Islet precursor cell (in vitro differentiated cells): ENCODE measurements around the gene PALD1.

Source experiments
- DNase-seq: peaks from one replicate; pipeline ENCODE4 v3.0.0-alpha.2; 2018

The PALD1 gene

GRCh38 chr10:70538195-70538520, 59.6 kb downstream of the PALD1 start:
- no peak for DNase-seq

- no peak for DNase-seq
Measured at GRCh38 chr10:70538731-70539338, 60.3 kb downstream of the PALD1 start.

DNA sequence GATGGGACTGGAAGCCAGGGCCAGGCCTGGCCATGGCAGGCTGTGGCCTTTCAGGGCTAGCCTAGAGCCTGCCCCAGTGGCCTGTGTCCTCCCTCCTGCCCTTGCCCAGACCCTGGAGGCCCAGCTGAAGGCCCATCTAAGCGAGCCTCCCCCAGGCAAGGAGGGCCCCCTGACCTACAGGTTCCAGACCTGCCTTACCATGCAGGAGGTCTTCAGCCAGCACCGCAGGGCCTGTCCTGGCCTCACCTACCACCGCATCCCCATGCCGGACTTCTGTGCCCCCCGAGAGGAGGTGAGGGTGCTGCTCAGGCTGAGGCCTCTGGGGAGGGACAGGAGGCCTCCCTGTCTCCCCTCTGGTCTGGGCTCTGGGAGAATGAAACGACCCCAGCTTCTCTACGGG, 60.9 kb downstream of the PALD1 start:
- no peak for DNase-seq

DNA sequence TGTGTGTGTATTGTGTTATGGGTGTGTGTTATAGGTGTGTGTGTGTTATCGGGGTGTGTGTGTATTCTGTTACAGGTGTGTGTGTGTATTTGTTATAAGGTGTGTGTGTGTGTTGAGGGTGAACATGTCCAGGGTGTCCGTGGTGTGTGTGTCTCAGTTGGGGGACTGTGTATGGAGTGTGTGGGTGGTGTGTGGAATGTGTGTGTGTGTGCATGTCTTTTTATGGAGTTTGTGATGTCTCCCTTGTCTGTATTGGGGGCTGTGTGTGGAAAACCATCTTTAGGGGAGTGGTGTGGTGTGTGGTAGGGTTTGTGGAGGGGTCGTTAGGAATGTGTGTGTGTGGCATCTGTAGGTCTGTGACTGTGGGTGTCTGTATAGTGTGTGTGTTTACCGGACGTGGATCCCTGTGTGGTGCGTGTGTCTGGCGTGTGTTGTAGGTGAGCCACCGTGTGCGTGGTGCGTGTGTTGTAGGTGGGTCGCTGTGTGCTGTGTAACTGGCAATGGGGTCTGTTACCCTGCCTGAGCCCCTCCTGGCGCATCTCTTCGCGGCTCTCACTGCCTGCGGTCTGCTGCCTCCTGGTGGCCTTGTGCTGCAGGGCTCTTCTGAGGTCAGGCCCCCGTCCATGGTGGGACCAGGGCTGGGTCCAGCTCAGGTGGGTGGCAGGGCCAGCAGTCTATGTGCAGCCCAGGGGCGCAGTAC, 61.7 kb downstream of the PALD1 start:
- DNase-seq, result peak; percentile 69

DNA sequence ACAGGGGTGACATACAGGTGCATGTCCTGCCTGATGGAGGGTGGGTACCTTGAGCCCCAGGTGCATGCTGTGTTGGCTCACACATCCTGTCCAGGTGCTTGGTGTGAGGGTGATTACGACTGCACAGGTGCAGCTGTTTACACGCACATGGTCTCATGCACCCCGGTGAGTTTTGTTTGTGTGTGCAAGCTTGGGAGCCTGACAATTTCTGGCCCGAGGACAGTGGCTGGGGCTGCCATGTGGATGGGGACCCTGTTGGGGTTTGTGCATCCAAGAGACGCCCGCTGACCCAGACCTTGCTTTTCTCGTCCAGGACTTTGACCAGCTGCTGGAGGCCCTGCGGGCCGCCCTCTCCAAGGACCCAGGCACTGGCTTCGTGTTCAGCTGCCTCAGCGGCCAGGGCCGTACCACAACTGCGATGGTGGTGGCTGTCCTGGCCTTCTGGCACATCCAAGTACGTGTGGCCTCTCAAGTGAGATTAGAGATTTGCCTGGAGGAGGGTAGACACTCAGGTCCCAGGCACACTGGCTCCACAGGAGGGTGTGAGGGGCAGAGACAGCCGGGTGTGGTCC, 62.3 kb downstream of the PALD1 start:
- DNase-seq, result no peak

DNA sequence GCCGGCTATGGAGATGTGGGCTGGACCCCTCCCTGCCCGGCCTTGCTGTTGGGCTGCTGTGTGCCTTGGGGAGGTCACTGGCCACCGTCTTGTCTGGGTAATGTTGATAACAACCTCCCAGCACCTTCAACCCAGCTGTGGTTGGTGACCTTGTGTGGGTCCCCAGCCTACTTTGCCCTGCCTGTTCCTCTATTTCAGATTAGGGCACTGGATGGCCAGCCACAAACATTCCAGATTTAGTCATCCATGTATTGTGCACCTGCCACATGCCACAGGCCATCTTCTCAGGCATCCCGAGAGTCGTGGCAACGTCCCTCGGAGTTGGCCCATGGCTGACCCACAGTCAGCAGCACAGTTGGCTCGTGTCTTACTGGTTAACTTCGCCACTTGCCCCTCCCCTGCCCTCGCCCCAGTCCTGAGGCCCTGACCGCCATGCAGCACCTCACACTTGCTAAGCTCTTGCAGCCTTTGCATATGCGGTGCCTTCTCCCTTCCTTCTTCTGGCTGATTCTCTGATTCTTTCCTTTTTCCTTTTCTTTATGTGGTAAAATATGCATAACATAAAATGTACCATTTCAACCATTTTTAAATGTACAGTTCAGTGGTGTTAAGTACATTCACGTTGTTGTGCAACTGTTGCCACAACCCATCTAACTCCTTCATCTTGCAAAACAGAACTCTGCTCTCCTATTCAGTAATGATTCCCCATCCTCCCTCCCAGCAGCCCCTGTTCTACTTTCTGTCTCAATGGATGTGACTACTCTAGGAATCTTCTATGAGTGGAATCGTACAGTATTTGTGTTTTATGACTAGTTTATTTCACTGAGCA, 63.4 kb downstream of the PALD1 start:
- DNase-seq, result no peak

GRCh38 chr10:70542565-70542938, 64.0 kb downstream of the PALD1 start:
- DNase-seq, result no peak

DNA sequence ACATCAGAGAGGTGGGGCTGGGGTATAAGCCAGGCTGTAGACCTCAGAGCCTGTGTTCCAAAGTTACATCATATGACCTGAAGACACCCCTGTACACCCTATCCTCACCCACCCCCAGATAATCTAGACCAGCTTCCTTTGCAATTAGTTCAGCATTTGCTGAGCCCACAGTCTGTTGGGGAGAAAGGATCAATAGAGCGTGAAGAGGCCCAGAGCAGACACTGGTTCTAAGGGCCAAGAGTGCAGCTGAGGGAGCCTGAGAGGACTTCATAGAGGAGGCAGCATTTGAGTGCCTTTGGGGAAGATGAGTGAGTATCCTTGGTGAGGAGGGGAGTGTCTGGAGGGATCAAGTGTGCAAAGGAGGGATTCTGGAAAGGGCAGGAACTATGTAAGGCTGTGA, 65.3 kb downstream of the PALD1 start:
- no peak for DNase-seq

DNA sequence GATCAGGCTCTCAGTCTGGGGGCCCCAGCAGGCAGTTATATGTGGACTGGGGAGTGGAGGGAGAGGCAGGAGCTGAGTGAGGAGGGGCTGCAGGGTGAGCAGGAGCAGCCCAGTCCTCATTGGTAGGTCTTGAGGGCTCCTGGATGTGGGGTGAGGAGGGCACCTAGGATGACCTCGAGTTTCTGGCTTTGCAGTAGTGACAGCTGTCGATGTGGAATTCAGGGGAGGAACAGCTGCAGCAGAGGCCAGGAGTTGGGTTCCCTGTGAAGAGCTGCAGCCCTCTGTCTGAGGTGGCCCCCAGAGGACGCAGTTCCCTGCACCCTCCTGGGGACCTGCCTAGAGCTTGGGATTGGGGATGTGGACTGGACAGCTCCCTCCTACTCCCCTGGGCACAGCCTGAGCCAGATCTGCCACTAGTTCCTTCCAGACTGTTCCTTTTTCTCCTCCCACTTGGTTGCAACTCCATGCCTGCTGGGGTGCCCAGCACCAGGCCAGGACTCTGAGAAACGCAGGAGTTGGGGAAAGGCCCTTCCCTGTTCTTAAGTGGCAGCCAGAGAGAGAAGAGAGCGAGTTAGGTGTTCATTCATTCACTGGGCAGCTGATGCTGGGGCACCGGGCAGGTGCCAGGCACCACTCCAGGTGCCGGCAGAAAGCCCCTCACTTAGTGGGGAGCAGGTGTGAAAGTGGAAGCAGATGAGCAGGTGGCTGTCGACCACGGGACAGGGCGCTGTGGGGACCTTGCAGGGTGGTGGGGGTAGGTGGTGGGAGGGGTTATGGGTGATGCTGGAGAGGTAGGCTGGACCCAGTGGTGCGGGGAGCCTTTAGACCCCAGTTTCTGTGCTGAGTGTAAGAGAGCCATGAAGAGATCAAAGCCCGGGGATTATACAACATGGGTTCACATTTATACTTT, 66.1 kb downstream of the PALD1 start:
- DNase-seq, result no peak

- DNase-seq, result no peak
Measured at GRCh38 chr10:70546584-70546983, 68.0 kb downstream of the PALD1 start.

- no peak for DNase-seq
Measured at GRCh38 chr10:70549351-70549961, 70.9 kb downstream of the PALD1 start.

DNA sequence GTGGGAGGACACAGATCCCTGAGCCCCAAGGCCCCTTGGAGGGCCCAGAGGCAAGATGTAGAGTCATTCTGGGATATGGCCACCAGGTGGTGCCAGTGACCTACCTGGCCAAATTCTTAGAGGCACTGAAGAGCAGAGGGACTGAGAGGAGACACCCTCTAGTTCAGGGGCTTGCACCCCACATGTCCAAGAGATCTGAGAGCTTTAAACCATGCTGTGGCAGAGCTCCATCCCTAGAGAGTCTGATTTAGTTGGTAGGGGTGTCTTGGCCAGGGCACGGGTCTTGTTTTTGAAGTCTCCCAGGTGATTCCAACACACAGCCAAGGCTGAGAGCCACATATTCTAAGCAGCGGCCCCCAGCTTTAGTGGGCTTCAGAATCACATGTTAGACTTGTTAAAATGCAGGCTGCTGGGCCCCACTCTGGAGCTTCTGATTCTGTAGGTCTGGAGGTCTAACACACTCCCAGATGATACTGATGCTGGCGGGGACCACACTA, 71.4 kb downstream of the PALD1 start:
- peak; percentile 81 for DNase-seq

DNA sequence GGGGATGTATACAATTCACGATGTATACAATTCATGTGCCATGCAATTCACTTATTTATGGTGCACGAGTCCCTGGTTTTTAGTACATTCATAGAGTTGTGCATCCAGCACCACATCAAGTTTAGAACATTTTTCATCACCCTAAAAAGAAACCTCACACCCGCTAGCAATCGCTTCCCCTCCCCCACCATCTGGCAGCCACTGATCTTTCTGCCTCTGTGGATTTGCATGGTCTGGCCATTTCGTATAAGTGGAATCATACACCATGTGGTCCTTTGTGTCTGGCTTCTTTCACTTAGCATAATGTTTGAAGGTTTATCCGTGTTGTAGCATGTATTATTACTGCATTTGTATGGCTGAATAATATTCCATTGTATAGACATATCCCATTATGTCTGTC, 71.9 kb downstream of the PALD1 start:
- no peak for DNase-seq

GRCh38 chr10:70551466-70551865, 72.9 kb downstream of the PALD1 start:
- no peak for DNase-seq

DNA sequence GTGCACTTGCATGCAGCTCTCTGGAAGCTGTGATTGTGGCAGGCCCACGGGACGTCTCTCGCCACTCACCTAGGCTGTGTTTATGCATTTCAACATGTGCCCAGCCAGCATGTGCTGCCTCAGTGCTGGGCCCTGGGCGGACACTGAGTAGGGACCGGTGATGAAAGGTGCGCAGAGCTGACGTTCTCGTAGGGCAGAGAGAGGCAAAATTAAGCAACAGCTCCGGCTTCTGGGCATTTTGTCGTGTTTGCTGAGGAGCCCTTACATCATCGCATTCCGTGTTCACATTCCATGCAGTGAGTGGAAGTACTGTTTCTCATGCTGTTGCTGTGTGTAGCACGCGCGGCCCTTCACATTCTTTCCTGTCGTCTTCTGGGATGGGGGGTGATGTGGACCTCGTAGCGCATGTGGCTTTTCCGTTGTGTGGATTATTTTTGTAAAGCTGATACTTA, 73.4 kb downstream of the PALD1 start:
- DNase-seq, result peak; percentile 82

- no peak for DNase-seq
Measured at GRCh38 chr10:70552586-70552985, 74.0 kb downstream of the PALD1 start.

- no peak for DNase-seq
Measured at GRCh38 chr10:70555371-70555770, 76.8 kb downstream of the PALD1 start.

- DNase-seq, result peak; percentile 28
Measured at GRCh38 chr10:70557086-70557845, 78.7 kb downstream of the PALD1 start.

GRCh38 chr10:70557876-70558275, 79.3 kb downstream of the PALD1 start:
- peak; percentile 52 for DNase-seq

GRCh38 chr10:70558295-70558694, 79.7 kb downstream of the PALD1 start:
- DNase-seq, result peak; percentile 32
